GM23248 (cell line): ENCODE results near the gene RSRC1.

Experiments
- EZH2 ChIP-seq: fragments of 200-600 bp; sonication (generic); IDR thresholded peaks from 2 replicates; pipeline ENCODE4 v1.6.1; 2018; ENCODE audit warnings: antibody characterized with exemption, mild to moderate bottlenecking; ENCODE audit not compliant: insufficient read depth, poor library complexity, severe bottlenecking
- EZH2phosphoT487 ChIP-seq: fragments of 200-600 bp; sonication (generic); IDR thresholded peaks from 2 replicates; pipeline ENCODE4 v1.6.1; 2018; ENCODE audit warnings: antibody characterized with exemption, moderate library complexity, mild to moderate bottlenecking, low read depth; ENCODE audit not compliant: insufficient read depth

- TF ChIP-seq EZH2 (no peak), EZH2phosphoT487 (no peak)
Observed at GRCh38 chr3:158548691-158549090, 438.8 kb downstream of the RSRC1 start.
